ENCODE measurements around the gene CDC42EP1. TPM values are rescaled to one million over a fixed set of nuclear protein-coding genes. Genes with fewer than 3 reads are reported as not detected.
"Not testable (repeated sequence)": the region's sequence is repeated elsewhere in the genome, so short reads cannot be mapped to it uniquely, and the experiment has no call there.

CDC42EP1 gene
- total RNA-seq, 2 donors from 2014 or later, result 61.6 to 104 TPM

- H3K9me3 ChIP-seq, result no peaks in the 10 kb centered on the region
- ATAC-seq (ENCODE audit: insufficient number of reproducible peaks, low FRiP score, low read depth), result no peak
- no peaks in the 10 kb centered on the region for H3K36me3 ChIP-seq
- TF ChIP-seq CTCF (IDR thresholded peaks at IDR 0.05), result no peak
- H3K27ac ChIP-seq, result no peak overlapping the region
- H3K4me1 ChIP-seq (ENCODE audit: control insufficient read depth in 1 of 2, low read depth in 2 of 2), result peaks cover 0 to 29% of the 10 kb centered on the region in 2 donors
- no peaks in the 10 kb centered on the region for H3K27me3 ChIP-seq (replicated peaks; ENCODE audit: insufficient read depth)
- DNase-seq (ENCODE audit: low spot score), result no peak
- no peak overlapping the region for H3K4me3 ChIP-seq
Observed at GRCh38 chr22:37582526-37582925, 22.2 kb downstream of the CDC42EP1 start.

- no peak for ATAC-seq (ENCODE audit: insufficient number of reproducible peaks, low FRiP score, low read depth)
- Histone ChIP-seq H3K27ac (no peak overlapping the region), H3K9me3 (no peaks in the 10 kb centered on the region), H3K36me3 (no peaks in the 10 kb centered on the region), H3K4me3 (no peak overlapping the region), H3K27me3 (replicated peaks; ENCODE audit: insufficient read depth) (no peaks in the 10 kb centered on the region), H3K4me1 (ENCODE audit: control insufficient read depth in 1 of 2, low read depth in 2 of 2) (peaks cover 0 to 5% of the 10 kb centered on the region in 2 donors)
- no peak for TF ChIP-seq CTCF (IDR thresholded peaks at IDR 0.05)
- no peak for DNase-seq (ENCODE audit: low spot score)
Observed at GRCh38 chr22:37588546-37589215, 28.4 kb downstream of the CDC42EP1 start.

- ATAC-seq (ENCODE audit: insufficient number of reproducible peaks, low FRiP score, low read depth), result no peak
- Histone ChIP-seq H3K27ac (no peak overlapping the region), H3K9me3 (no peaks in the 10 kb centered on the region), H3K36me3 (no peaks in the 10 kb centered on the region), H3K4me3 (no peak overlapping the region), H3K4me1 (ENCODE audit: control insufficient read depth in 1 of 2, low read depth in 2 of 2) (peaks cover 0 to 5% of the 10 kb centered on the region in 2 donors), H3K27me3 (replicated peaks; ENCODE audit: insufficient read depth) (no peaks in the 10 kb centered on the region)
- no peak for TF ChIP-seq CTCF (IDR thresholded peaks at IDR 0.05)
- no peak for DNase-seq (ENCODE audit: low spot score)
Observed at GRCh38 chr22:37589636-37590035, 29.4 kb downstream of the CDC42EP1 start.

GRCh38 chr22:37591081-37591480 is 30.8 kb downstream of the CDC42EP1 start:
- H3K9me3 ChIP-seq; H3K4me1 ChIP-seq (ENCODE audit: control insufficient read depth in 1 of 2, low read depth in 2 of 2); DNase-seq (ENCODE audit: low spot score); H3K27me3 ChIP-seq (replicated peaks; ENCODE audit: insufficient read depth); H3K27ac ChIP-seq; H3K4me3 ChIP-seq; H3K36me3 ChIP-seq; ATAC-seq (ENCODE audit: insufficient number of reproducible peaks, low FRiP score, low read depth): not testable (repeated sequence)

- DNase-seq (ENCODE audit: low spot score), result no peak
- H3K27me3 ChIP-seq (replicated peaks; ENCODE audit: insufficient read depth), result no peaks in the 10 kb centered on the region
- TF ChIP-seq CTCF (IDR thresholded peaks at IDR 0.05), result no peak
- H3K27ac ChIP-seq, result no peak overlapping the region
- H3K4me3 ChIP-seq, result peak overlapping the region; percentile 25
- H3K9me3 ChIP-seq, result no peaks in the 10 kb centered on the region
- peaks cover 0 to 5% of the 10 kb centered on the region in 2 donors for H3K4me1 ChIP-seq (ENCODE audit: control insufficient read depth in 1 of 2, low read depth in 2 of 2)
- no peak for ATAC-seq (ENCODE audit: insufficient number of reproducible peaks, low FRiP score, low read depth)
- H3K36me3 ChIP-seq, result no peaks in the 10 kb centered on the region
Observed at GRCh38 chr22:37591823-37592404, 31.6 kb downstream of the CDC42EP1 start.
